Transverse colon (tissue), 3 donors: Measurements from ENCODE around the gene SDK1.

ENCODE experiments used
- CTCF ChIP-seq, 5 experiments: fragments of 200-600 bp in 3 of 5; fragments of 450-650 bp in 2 of 5; sonication (generic) in 3 of 5; IDR thresholded peaks; 1 replicate in 2 of 5; 2 replicates in 3 of 5; pipeline ENCODE4 v1.5.1; 2016 to 2017; ENCODE audit warnings: antibody characterized with exemption in 5 of 5, inconsistent platforms in 3 of 5, mild to moderate bottlenecking in 2 of 5, moderate library complexity in 1 of 5
- EP300 ChIP-seq: sonication (generic); formaldehyde crosslinking; IDR thresholded peaks from one replicate; pipeline ENCODE4 v1.6.1; 2017; ENCODE audit warnings: antibody characterized with exemption, low read depth
- POLR2A ChIP-seq: fragments of 450-650 bp; IDR thresholded peaks from one replicate; pipeline ENCODE4 v1.6.1; 2016; ENCODE audit warnings: antibody characterized with exemption, mild to moderate bottlenecking, moderate library complexity

GRCh38 chr7:3916146-3916545 lies 615.1 kb downstream of the SDK1 start:
- TF ChIP-seq EP300 (no peak), POLR2A (no peak), CTCF (IDR thresholded peaks at IDR 0.05) (no peak)
